KMS-11 (cell line): ENCODE measurements around the gene SHISA8.

Source experiments
- H2AFZ ChIP-seq: fragments of 200-600 bp; sonication (generic); 2 replicates; pipeline ENCODE4 v1.6.1; 2016; ENCODE audit warnings: antibody characterized with exemption, mixed run types, low read depth
- H3K27ac ChIP-seq: fragments of 200-600 bp; sonication (generic); 2 replicates; pipeline ENCODE4 v1.6.1; 2016; ENCODE audit warnings: mild to moderate bottlenecking, mixed run types
- H3K27me3 ChIP-seq: fragments of 200-600 bp; sonication (generic); 2 replicates; pipeline ENCODE4 v1.6.1; 2017; ENCODE audit warnings: mild to moderate bottlenecking, low read depth, mixed run types, moderate library complexity; ENCODE audit not compliant: insufficient read depth
- H3K36me3 ChIP-seq: fragments of 200-600 bp; sonication (generic); 2 replicates; pipeline ENCODE4 v1.6.1; 2017; ENCODE audit warnings: mild to moderate bottlenecking, mixed run types; ENCODE audit not compliant: insufficient read depth
- H3K4me1 ChIP-seq: fragments of 200-600 bp; sonication (generic); 2 replicates; pipeline ENCODE4 v1.6.1; 2016; ENCODE audit warnings: mild to moderate bottlenecking, low read depth, mixed run types; ENCODE audit not compliant: poor library complexity, severe bottlenecking
- H3K4me2 ChIP-seq: fragments of 200-600 bp; sonication (generic); 2 replicates; pipeline ENCODE4 v1.7.0; 2016; ENCODE audit warnings: mild to moderate bottlenecking, mixed run types
- H3K4me3 ChIP-seq: fragments of 200-600 bp; sonication (generic); IDR thresholded peaks from 2 replicates; pipeline ENCODE4 v1.6.1; 2017; ENCODE audit warnings: low read depth, low read length, mixed read lengths; ENCODE audit not compliant: insufficient read depth
- H3K79me2 ChIP-seq: fragments of 200-600 bp; sonication (generic); 2 replicates; pipeline ENCODE4 v1.6.1; 2016; ENCODE audit warnings: low read depth, mixed run types; ENCODE audit not compliant: insufficient read depth
- H3K9ac ChIP-seq: fragments of 200-600 bp; sonication (generic); 2 replicates; pipeline ENCODE4 v1.6.1; 2016; ENCODE audit warnings: mild to moderate bottlenecking, mixed run types
- H4K20me1 ChIP-seq: fragments of 200-600 bp; sonication (generic); 2 replicates; pipeline ENCODE4 v1.6.1; 2016; ENCODE audit warnings: mild to moderate bottlenecking, mixed run types; ENCODE audit not compliant: insufficient read depth
- TF ChIP-seq, protein P1 (sequence below): fragments of 200-600 bp; sonication (generic); conservative IDR thresholded peaks from 2 replicates; pipeline ENCODE4 v1.6.1; 2017; ENCODE audit warnings: low read depth, mild to moderate bottlenecking, antibody characterized with exemption, low read length, moderate library complexity, mixed read lengths

Gene SHISA8

DNA sequence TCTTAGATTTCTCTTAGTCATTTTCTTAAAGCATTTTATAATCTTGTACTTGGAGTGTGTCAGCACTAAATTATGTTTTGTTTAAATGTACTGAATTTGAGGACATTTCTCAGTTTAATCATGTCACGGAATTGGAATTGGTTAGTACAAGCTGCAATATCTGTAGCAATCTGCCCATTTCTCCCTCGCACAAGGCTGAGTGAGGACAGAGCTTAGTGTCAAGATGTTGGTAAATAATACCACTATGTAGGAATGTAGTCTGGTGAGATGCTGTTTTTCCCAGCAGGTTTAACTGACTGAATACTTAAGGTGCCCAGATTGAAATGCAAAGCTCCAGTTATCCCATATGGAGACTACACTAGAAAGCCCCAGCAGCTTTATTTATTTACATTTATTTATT, 51.4 kb downstream of the SHISA8 start:
- H3K9ac ChIP-seq, result no peak overlapping the region
- peaks cover 68% of the 10 kb centered on the region for H3K79me2 ChIP-seq
- peak overlapping the region; percentile 35; the same call in 1 of the 2 replicates for H3K27ac ChIP-seq
- H3K4me3 ChIP-seq, result no peak overlapping the region
- H3K36me3 ChIP-seq, result no peaks in the 10 kb centered on the region
- peaks cover 18% of the 10 kb centered on the region for H4K20me1 ChIP-seq
- H3K27me3 ChIP-seq, result no peaks in the 10 kb centered on the region
- peaks cover 51% of the 10 kb centered on the region for H3K4me1 ChIP-seq
- H2AFZ ChIP-seq, result no peak overlapping the region
- peak overlapping the region; percentile 41 for H3K4me2 ChIP-seq
- TF ChIP-seq, protein P1, sequence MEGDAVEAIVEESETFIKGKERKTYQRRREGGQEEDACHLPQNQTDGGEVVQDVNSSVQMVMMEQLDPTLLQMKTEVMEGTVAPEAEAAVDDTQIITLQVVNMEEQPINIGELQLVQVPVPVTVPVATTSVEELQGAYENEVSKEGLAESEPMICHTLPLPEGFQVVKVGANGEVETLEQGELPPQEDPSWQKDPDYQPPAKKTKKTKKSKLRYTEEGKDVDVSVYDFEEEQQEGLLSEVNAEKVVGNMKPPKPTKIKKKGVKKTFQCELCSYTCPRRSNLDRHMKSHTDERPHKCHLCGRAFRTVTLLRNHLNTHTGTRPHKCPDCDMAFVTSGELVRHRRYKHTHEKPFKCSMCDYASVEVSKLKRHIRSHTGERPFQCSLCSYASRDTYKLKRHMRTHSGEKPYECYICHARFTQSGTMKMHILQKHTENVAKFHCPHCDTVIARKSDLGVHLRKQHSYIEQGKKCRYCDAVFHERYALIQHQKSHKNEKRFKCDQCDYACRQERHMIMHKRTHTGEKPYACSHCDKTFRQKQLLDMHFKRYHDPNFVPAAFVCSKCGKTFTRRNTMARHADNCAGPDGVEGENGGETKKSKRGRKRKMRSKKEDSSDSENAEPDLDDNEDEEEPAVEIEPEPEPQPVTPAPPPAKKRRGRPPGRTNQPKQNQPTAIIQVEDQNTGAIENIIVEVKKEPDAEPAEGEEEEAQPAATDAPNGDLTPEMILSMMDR, result no peak

DNA sequence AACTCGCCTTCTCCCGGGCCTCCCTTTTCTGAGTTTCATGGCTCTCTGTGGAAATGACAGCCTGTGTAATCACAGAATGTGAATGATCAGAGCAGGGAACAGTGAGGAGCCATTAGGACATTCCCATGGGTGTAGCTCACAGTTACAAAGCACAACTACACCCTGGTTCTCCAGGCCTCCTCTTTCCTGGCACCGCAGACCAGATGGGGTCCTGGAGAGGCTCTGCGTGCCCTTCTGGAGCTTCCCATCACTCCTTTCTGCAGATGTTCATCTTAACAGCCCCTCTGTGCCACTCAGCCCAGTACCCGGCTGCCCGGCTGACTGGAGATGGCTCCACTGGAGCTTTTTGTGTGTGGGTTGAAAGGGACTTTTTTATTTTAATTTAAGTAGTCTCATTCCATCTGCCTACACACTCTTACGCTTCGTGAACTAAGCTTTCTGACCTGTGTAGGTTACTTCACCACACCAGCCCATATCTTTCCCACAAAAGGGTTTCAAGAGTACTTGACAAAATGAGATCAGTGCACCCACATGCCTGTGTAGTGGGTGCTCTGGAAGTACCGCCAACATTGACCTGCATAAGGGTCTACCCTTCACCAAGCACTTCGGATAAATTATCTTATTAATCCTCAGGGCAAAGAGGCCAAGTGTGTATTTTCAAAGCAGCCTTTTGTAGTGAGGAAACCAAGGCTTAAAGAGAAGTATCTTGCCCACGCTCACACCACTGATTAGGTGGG, 52.2 kb downstream of the SHISA8 start:
- no peak overlapping the region for H3K4me3 ChIP-seq
- TF ChIP-seq, protein P1, result no peak
- no peak overlapping the region for H3K9ac ChIP-seq
- peaks cover 59% of the 10 kb centered on the region for H3K4me1 ChIP-seq
- no peak overlapping the region for H2AFZ ChIP-seq
- H3K36me3 ChIP-seq, result no peaks in the 10 kb centered on the region
- H3K79me2 ChIP-seq, result peaks cover 76% of the 10 kb centered on the region
- peak overlapping the region; percentile 35; the same call in 1 of the 2 replicates for H3K27ac ChIP-seq
- no peaks in the 10 kb centered on the region for H3K27me3 ChIP-seq
- H3K4me2 ChIP-seq, result peak overlapping the region; percentile 41
- peaks cover 19% of the 10 kb centered on the region for H4K20me1 ChIP-seq

DNA sequence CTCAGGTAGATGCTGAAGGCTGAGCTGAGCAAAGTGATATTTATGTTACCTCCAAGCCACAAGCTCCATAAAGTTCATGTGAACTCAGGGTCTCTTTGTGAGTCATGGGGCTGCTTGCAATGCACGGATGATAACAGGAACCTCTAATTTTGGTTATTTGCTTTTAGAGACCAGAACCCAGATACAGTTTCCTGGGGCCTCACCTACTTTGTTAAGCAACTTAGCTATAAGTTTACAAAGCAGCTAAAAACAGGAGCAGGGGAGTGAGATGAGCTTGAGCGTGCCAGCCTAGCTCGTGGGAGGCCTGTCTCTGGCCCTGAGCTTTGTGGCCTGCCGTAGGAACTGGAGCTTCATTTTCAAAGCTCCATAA, 52.7 kb downstream of the SHISA8 start:
- no peak overlapping the region for H3K4me3 ChIP-seq
- no peak overlapping the region for H3K9ac ChIP-seq
- H3K79me2 ChIP-seq, result peaks cover 81% of the 10 kb centered on the region
- TF ChIP-seq, protein P1, result no peak
- H3K27ac ChIP-seq, result peak overlapping the region; percentile 35; the same call in 1 of the 2 replicates
- H4K20me1 ChIP-seq, result peaks cover 24% of the 10 kb centered on the region
- peak overlapping the region; percentile 41; the same call in 1 of the 2 replicates for H3K4me2 ChIP-seq
- peaks cover 63% of the 10 kb centered on the region for H3K4me1 ChIP-seq
- H3K36me3 ChIP-seq, result no peaks in the 10 kb centered on the region
- no peaks in the 10 kb centered on the region for H3K27me3 ChIP-seq
- no peak overlapping the region for H2AFZ ChIP-seq
